Measurements from ENCODE around the gene TEX12. TPM values are rescaled to one million over a fixed set of nuclear protein-coding genes. Genes with fewer than 3 reads are reported as not detected.
"Not testable (repeated sequence)": the region's sequence is repeated elsewhere in the genome, so short reads cannot be mapped to it uniquely, and the experiment has no call there.

The TEX12 gene
- total RNA-seq, 1 donor from 2014 or later: not detected

DNA sequence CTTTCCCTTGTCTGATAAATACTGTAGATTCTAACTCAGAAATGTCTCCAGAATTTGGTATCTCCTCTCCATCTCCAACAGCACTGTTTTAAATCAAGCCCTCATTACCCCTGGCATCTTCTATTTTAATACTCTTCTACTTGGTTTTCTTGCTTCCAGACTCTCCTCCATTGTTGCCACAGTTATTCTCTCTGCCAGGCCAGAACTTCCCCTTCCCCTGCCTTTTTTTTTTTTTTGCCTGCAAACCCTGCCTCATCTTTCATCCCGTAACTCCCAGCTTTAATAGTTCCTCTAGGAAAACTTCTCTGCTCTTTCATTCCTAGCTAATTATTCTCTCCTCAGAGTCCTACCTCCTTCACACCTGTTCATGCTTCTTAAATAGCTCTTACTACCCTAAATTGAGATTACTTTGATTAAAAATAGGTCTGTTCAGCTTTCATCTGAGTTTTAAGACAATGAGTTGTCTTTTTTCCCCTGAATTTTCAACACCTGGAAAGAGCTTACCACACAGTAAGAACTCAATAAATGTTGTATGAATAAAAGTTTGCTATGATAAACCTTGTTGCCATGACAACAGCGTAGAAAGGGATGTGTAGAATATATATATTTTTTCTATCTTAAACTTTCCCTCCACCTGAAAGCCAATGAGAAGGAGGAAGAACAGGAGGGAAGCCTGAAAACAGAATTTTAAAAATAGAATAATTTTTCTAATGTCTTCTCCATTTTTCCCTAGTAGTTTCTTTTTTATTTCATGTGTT, 6.9 kb upstream of the TEX12 start:
- intact Hi-C loops (cut with DNase I): no loop called here
- peaks cover 44% of the 10 kb centered on the region for H3K4me1 ChIP-seq
- TF ChIP-seq, protein P1, sequence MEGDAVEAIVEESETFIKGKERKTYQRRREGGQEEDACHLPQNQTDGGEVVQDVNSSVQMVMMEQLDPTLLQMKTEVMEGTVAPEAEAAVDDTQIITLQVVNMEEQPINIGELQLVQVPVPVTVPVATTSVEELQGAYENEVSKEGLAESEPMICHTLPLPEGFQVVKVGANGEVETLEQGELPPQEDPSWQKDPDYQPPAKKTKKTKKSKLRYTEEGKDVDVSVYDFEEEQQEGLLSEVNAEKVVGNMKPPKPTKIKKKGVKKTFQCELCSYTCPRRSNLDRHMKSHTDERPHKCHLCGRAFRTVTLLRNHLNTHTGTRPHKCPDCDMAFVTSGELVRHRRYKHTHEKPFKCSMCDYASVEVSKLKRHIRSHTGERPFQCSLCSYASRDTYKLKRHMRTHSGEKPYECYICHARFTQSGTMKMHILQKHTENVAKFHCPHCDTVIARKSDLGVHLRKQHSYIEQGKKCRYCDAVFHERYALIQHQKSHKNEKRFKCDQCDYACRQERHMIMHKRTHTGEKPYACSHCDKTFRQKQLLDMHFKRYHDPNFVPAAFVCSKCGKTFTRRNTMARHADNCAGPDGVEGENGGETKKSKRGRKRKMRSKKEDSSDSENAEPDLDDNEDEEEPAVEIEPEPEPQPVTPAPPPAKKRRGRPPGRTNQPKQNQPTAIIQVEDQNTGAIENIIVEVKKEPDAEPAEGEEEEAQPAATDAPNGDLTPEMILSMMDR (IDR thresholded peaks at IDR 0.05): no peak
- no peak overlapping the region for H3K4me3 ChIP-seq
- H3K9me3 ChIP-seq: no peaks in the 10 kb centered on the region
- ATAC-seq (no peak), DNase-seq (no peak)
- no peaks in the 10 kb centered on the region for H3K36me3 ChIP-seq
- no peaks in the 10 kb centered on the region for H3K27me3 ChIP-seq (ENCODE audit: low read depth)
- peak overlapping the region; percentile 73 for H3K27ac ChIP-seq

DNA sequence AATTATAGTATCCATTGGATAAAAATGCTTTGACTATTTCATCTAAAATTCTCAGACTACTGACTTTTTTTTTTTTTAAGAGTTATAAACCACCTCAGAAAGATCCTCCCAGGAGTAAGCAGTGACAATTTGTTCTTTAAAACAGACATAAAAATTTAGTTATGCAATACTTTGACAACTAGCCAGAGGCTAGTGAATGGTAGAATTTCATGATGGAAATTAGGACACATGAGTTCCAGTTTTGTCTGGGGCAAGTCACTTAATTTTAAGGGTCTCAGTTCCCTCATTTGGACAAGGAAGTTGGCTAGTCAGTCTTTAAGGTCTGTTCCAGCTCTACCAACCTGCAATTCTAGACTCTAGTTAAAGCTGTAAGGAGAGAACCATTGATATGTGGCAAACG, 6.2 kb upstream of the TEX12 start:
- no peak overlapping the region for H3K27ac ChIP-seq
- ATAC-seq (peak in 1 of 2 donors; percentile 4), DNase-seq (no peak)
- H3K9me3 ChIP-seq: no peaks in the 10 kb centered on the region
- TF ChIP-seq, protein P1 (IDR thresholded peaks at IDR 0.05): no peak
- peaks cover 44% of the 10 kb centered on the region for H3K4me1 ChIP-seq
- intact Hi-C loops (cut with DNase I): no loop called here
- no peaks in the 10 kb centered on the region for H3K36me3 ChIP-seq
- no peak overlapping the region for H3K4me3 ChIP-seq
- H3K27me3 ChIP-seq (ENCODE audit: low read depth): no peaks in the 10 kb centered on the region

DNA sequence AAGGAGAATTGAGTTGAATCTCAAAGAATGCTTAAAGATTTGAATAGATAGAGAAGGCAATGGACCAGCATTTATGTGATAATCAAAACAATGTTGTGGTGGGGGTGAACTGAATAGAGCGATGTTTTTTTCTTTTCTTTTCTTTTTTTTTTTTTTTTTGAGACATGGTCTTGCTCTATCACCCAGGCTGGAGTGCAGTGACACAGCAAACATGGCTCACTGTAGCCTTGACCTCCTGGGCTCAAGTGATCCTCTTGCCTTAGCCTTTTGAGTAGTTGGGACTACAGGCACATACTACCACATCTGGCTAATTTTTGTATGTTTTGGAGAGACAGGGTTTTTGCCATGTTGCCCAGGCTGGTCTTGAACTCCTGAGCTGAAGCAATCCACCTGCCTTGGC, 5.0 kb upstream of the TEX12 start:
- H3K4me3 ChIP-seq; DNase-seq; H3K36me3 ChIP-seq; H3K27me3 ChIP-seq (ENCODE audit: low read depth); H3K9me3 ChIP-seq; intact Hi-C loops (cut with DNase I); ATAC-seq: not testable (repeated sequence)
- Histone ChIP-seq H3K4me1 (peaks cover 39% of the 10 kb centered on the region), H3K27ac (peak overlapping the region; percentile 77)

DNA sequence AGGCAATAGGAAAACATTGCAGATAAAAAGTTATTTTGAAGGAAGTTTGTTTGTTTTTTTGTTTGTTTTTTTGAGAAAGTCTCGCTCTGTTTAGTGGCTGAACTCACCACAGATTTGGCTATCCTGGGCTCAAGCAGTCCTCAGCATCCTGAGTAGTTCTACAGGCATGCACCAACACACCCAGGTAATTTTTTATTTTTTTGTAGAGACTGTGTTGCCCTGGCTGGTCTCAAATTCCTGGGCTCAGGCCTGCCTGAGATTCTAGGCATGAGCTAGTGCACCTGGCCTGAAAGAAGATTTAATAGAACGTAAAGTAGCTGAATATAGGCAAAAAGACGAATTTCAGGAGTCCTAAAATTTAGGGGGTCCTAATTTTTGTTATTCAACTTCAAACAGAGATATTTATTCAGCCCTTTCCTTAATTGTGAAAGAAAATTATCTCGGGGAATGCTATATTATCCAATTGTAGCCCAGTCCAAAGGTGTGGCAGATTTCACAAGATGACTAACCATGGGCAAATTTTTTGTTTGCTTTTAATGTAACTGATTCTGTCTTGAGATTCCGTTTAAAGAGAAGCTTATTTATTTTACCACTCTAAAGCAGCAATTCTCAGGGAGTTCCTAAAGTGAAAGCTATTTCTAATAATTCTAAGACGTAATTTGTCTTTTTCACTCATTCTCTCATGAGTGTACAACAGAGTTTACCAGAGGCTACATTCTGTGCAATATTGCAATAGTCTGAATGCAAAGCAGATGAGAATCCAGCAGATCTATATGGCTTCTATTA, 4.2 kb upstream of the TEX12 start:
- H3K4me1 ChIP-seq: peaks cover 34% of the 10 kb centered on the region
- intact Hi-C loops (cut with DNase I): no loop called here
- H3K4me3 ChIP-seq: peak overlapping the region; percentile 49
- no peaks in the 10 kb centered on the region for H3K36me3 ChIP-seq
- TF ChIP-seq, protein P1 (IDR thresholded peaks at IDR 0.05): no peak
- DNase-seq (no peak), ATAC-seq (peak; percentile 40 to 68)
- H3K9me3 ChIP-seq: no peaks in the 10 kb centered on the region
- no peaks in the 10 kb centered on the region for H3K27me3 ChIP-seq (ENCODE audit: low read depth)
- peak overlapping the region; percentile 77 for H3K27ac ChIP-seq

DNA sequence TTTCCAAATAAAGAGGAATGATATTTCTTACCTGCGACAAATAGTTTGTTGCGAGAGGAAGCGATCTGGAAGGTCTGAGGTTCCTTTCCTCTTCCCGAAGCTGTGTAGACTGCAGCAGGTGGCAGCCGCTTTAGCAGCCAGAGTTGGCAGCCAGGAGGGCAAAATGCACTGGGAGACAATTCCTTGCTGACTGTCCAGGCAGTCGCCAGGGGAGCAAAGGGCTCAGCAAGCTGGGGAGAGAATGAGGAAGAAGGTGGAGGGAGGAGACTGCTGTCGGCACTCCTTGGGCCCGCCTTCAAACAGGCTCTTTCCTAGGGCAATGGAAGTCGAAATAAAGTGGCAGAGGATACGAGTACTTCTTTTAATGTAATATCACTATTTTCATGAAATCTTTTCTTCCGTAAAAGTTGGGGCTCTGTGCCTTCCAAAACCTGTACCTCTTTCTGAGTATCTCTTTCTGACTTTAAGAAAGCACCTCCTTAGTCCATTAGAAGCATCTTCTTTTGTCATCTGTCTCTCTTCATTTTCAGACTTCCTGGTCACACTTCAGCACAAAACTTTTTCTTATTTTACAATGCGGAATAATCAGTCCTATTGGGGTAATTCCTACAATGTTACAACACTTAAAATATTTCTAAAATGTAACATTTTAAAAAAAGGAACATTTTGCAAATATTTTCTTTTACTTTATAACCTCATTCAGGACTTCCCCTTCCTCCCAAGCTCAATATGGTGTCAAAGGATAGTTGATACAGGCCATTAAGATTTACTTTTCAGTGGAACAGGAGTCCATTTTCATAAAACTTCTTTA, 3.1 kb upstream of the TEX12 start, which contains the start of gene IL18:
Gene IL18, minus strand, starts transcription at position 220 of the 811 bp plus-strand sequence. CDS start 9,041 bp downstream, outside the sequence.
- no peaks in the 10 kb centered on the region for H3K27me3 ChIP-seq (ENCODE audit: low read depth)
- peak within 1 kb of the TSS; percentile 49 for H3K4me3 ChIP-seq
- intact Hi-C loops (cut with DNase I): no loop called here
- peak; percentile 83 for DNase-seq
- H3K36me3 ChIP-seq: no peaks in the 10 kb centered on the region
- ATAC-seq: peak; percentile 94
- TF ChIP-seq, protein P1 (IDR thresholded peaks at IDR 0.05): no peak
- peak within 1 kb of the TSS; percentile 77 for H3K27ac ChIP-seq
- H3K4me1 ChIP-seq: peaks cover 30% of the 10 kb centered on the region
- H3K9me3 ChIP-seq: no peaks in the 10 kb centered on the region

Data from lower lobe of right lung (tissue), 2 donors.